Endothelial cell (in vitro differentiated cells): ENCODE measurements around the gene ZNF831. TPM values are rescaled to one million over a fixed set of nuclear protein-coding genes. Genes with fewer than 3 reads are reported as not detected.

Experiments used
- DNase-seq: peaks from one replicate; pipeline ENCODE4 v3.0.0; 2021; ENCODE audit warnings: low spot score
- H3K27ac Mint-ChIP-seq: one replicate; pipeline ENCODE4 v1.8.0; 2021; ENCODE audit warnings: mixed read lengths, inconsistent platforms; ENCODE audit not compliant: unreplicated experiment
- H3K27me3 Mint-ChIP-seq: one replicate; pipeline ENCODE4 v1.8.0; 2021; ENCODE audit warnings: mild to moderate bottlenecking, moderate library complexity, mixed read lengths, inconsistent platforms; ENCODE audit not compliant: unreplicated experiment
- H3K36me3 Mint-ChIP-seq: one replicate; pipeline ENCODE4 v1.8.0; 2021; ENCODE audit warnings: mild to moderate bottlenecking, low read depth, mixed read lengths, inconsistent platforms; ENCODE audit not compliant: unreplicated experiment
- H3K4me1 Mint-ChIP-seq: one replicate; pipeline ENCODE4 v1.8.0; 2021; ENCODE audit warnings: mild to moderate bottlenecking, mixed read lengths, inconsistent platforms; ENCODE audit not compliant: unreplicated experiment
- H3K4me3 Mint-ChIP-seq: one replicate; pipeline ENCODE4 v1.8.0; 2021; ENCODE audit warnings: mild to moderate bottlenecking, mixed read lengths, inconsistent platforms; ENCODE audit not compliant: unreplicated experiment
- H3K9me3 Mint-ChIP-seq: one replicate; pipeline ENCODE4 v1.8.0; 2021; ENCODE audit warnings: mixed read lengths, inconsistent platforms; ENCODE audit not compliant: unreplicated experiment
- CTCF ChIP-seq: fragments of 200-600 bp; sonication (generic); IDR thresholded peaks from one replicate; pipeline ENCODE4 v1.5.0; 2021; ENCODE audit warnings: antibody characterized with exemption; ENCODE audit not compliant: unreplicated experiment
- total RNA-seq: library from RNA; stranded (reverse); fragmentation: NEBNext Ultra II Directional; extraction: Animal tissue kit (Norgen Biotek cat#: 25700); gene quantifications from one replicate; pipeline ENCODE4 v1.2.1, GENCODE V29; 2021; ENCODE audit not compliant: unreplicated experiment

ZNF831 gene
- total RNA-seq, 1 donor from 2014 or later = 0.56 TPM

- no peaks in the 10 kb centered on the region for H3K36me3 Mint-ChIP-seq
- peaks cover 10% of the 10 kb centered on the region for H3K27me3 Mint-ChIP-seq
- H3K9me3 Mint-ChIP-seq = no peaks in the 10 kb centered on the region
- TF ChIP-seq CTCF = no peak
- H3K27ac Mint-ChIP-seq = peak overlapping the region; percentile 99
- DNase-seq = no peak
- peaks cover 20% of the 10 kb centered on the region for H3K4me1 Mint-ChIP-seq
- no peak overlapping the region for H3K4me3 Mint-ChIP-seq
Observed at GRCh38 chr20:59148701-59149493, 14.7 kb upstream of the ZNF831 start.

- H3K36me3 Mint-ChIP-seq = no peaks in the 10 kb centered on the region
- no peak for TF ChIP-seq CTCF
- peaks cover 15% of the 10 kb centered on the region for H3K27me3 Mint-ChIP-seq
- peak; percentile 57 for DNase-seq
- peaks cover 24% of the 10 kb centered on the region for H3K4me1 Mint-ChIP-seq
- H3K27ac Mint-ChIP-seq = peak overlapping the region; percentile 99
- H3K9me3 Mint-ChIP-seq = no peaks in the 10 kb centered on the region
- no peak overlapping the region for H3K4me3 Mint-ChIP-seq
Observed at GRCh38 chr20:59149678-59150504, 13.7 kb upstream of the ZNF831 start.

GRCh38 chr20:59150821-59151251 lies 12.8 kb upstream of the ZNF831 start:
- TF ChIP-seq CTCF = no peak
- H3K4me3 Mint-ChIP-seq = no peak overlapping the region
- no peaks in the 10 kb centered on the region for H3K36me3 Mint-ChIP-seq
- H3K27me3 Mint-ChIP-seq = peaks cover 15% of the 10 kb centered on the region
- H3K27ac Mint-ChIP-seq = peak overlapping the region; percentile 99
- no peaks in the 10 kb centered on the region for H3K9me3 Mint-ChIP-seq
- H3K4me1 Mint-ChIP-seq = peaks cover 29% of the 10 kb centered on the region
- no peak for DNase-seq

GRCh38 chr20:59151391-59151790 lies 12.2 kb upstream of the ZNF831 start:
- Mint-ChIP-seq H3K4me3 (no peak overlapping the region), H3K9me3 (no peaks in the 10 kb centered on the region), H3K36me3 (no peaks in the 10 kb centered on the region), H3K4me1 (peaks cover 29% of the 10 kb centered on the region), H3K27me3 (peaks cover 15% of the 10 kb centered on the region), H3K27ac (peak overlapping the region; percentile 99)
- no peak for DNase-seq
- no peak for TF ChIP-seq CTCF
